DOHH2 (cell line): ENCODE data around the gene H6PD.

Source experiments
- H3F3A ChIP-seq: fragments of 200-600 bp; sonication (generic), shearing (Covaris generic); 2 replicates; pipeline ENCODE4 v1.6.0; 2016; ENCODE audit warnings: antibody characterized with exemption, mild to moderate bottlenecking; ENCODE audit not compliant: control insufficient read depth, insufficient read depth
- H3K27ac ChIP-seq: fragments of 200-600 bp; sonication (generic); 2 replicates; pipeline ENCODE4 v1.5.1; 2014; ENCODE audit warnings: low read depth, mild to moderate bottlenecking, low read length, moderate library complexity
- H3K27me3 ChIP-seq: fragments of 200-600 bp; sonication (generic); 2 replicates; pipeline ENCODE4 v1.6.1; 2014; ENCODE audit warnings: mild to moderate bottlenecking, low read length, mixed read lengths; ENCODE audit not compliant: control insufficient read depth
- H3K36me3 ChIP-seq: fragments of 200-600 bp; sonication (generic); 2 replicates; pipeline ENCODE4 v1.6.1; 2014; ENCODE audit warnings: mild to moderate bottlenecking, low read length, moderate library complexity, mixed read lengths; ENCODE audit not compliant: control insufficient read depth
- H3K4me1 ChIP-seq: fragments of 200-600 bp; sonication (generic); 2 replicates; pipeline ENCODE4 v1.6.1; 2014; ENCODE audit warnings: mild to moderate bottlenecking, low read length, mixed read lengths; ENCODE audit not compliant: control insufficient read depth
- H3K4me2 ChIP-seq: fragments of 200-600 bp; sonication (generic); 2 replicates; pipeline ENCODE4 v1.6.0; 2014; ENCODE audit warnings: mild to moderate bottlenecking, low read length, moderate library complexity
- H3K4me3 ChIP-seq: fragments of 200-600 bp; sonication (generic); 2 replicates; pipeline ENCODE4 v1.5.1; 2014; ENCODE audit warnings: mild to moderate bottlenecking, low read length, mixed read lengths
- H3K79me2 ChIP-seq: fragments of 200-600 bp; sonication (generic); 2 replicates; pipeline ENCODE4 v1.6.1; 2014; ENCODE audit warnings: mild to moderate bottlenecking, low read length, mixed read lengths; ENCODE audit not compliant: control insufficient read depth
- H3K9me2 ChIP-seq: fragments of 200-600 bp; sonication (generic); replicated peaks from 2 replicates; pipeline ENCODE4 v1.6.1; 2014; ENCODE audit warnings: mild to moderate bottlenecking, low read length, mixed read lengths; ENCODE audit not compliant: control insufficient read depth
- H3K9me3 ChIP-seq: fragments of 200-600 bp; sonication (generic); 2 replicates; pipeline ENCODE4 v1.6.1; 2014; ENCODE audit warnings: antibody characterized with exemption, low read length, mixed read lengths; ENCODE audit not compliant: control insufficient read depth, insufficient read depth
- H4K20me1 ChIP-seq: fragments of 200-600 bp; sonication (generic); 2 replicates; pipeline ENCODE4 v1.6.0; 2014; ENCODE audit warnings: low read depth, mild to moderate bottlenecking, antibody characterized with exemption, low read length, moderate library complexity; ENCODE audit not compliant: control insufficient read depth, insufficient read depth
- EZH2phosphoT487 ChIP-seq: fragments of 200-600 bp; sonication (generic); IDR thresholded peaks from 2 replicates; pipeline ENCODE4 v1.6.1; 2017; ENCODE audit warnings: borderline replicate concordance, mild to moderate bottlenecking, antibody characterized with exemption, low read length, moderate library complexity, mixed read lengths
- TF ChIP-seq, protein P1 (sequence below): fragments of 200-600 bp; sonication (generic); IDR thresholded peaks from one replicate; pipeline ENCODE4 v1.5.1; 2014; ENCODE audit warnings: antibody characterized with exemption, mild to moderate bottlenecking, low read depth, low read length; ENCODE audit not compliant: poor library complexity, severe bottlenecking

The H6PD gene

DNA sequence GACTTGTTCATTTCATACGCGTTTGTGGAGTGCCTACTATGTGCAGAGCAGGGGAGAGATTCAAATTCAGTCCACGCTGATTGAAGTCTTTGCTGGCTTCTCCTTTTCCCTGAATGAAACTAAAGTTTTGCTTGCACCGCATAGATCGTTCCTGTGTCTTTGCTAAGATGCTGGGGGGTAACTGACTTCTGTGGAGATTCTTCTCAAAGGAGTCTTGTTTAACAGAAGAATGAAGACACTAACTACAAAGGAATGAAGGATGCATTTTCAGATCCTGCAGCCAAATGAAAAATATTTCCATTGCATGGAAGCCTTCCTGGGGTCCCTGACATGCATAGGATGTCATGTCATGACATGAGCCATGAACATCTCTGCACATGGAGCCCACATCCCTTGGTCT lies 26.9 kb upstream of the H6PD start:
- Histone ChIP-seq H3F3A (no peaks in the 10 kb centered on the region), H3K79me2 (no peaks in the 10 kb centered on the region), H3K9me2 (no peaks in the 10 kb centered on the region), H3K27me3 (peaks cover 36% of the 10 kb centered on the region), H3K9me3 (no peaks in the 10 kb centered on the region), H4K20me1 (no peaks in the 10 kb centered on the region), H3K4me1 (no peaks in the 10 kb centered on the region), H3K4me2 (no peak overlapping the region), H3K36me3 (no peaks in the 10 kb centered on the region), H3K4me3 (no peak overlapping the region), H3K27ac (no peak overlapping the region)
- TF ChIP-seq, protein P1, sequence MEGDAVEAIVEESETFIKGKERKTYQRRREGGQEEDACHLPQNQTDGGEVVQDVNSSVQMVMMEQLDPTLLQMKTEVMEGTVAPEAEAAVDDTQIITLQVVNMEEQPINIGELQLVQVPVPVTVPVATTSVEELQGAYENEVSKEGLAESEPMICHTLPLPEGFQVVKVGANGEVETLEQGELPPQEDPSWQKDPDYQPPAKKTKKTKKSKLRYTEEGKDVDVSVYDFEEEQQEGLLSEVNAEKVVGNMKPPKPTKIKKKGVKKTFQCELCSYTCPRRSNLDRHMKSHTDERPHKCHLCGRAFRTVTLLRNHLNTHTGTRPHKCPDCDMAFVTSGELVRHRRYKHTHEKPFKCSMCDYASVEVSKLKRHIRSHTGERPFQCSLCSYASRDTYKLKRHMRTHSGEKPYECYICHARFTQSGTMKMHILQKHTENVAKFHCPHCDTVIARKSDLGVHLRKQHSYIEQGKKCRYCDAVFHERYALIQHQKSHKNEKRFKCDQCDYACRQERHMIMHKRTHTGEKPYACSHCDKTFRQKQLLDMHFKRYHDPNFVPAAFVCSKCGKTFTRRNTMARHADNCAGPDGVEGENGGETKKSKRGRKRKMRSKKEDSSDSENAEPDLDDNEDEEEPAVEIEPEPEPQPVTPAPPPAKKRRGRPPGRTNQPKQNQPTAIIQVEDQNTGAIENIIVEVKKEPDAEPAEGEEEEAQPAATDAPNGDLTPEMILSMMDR, result no peak

DNA sequence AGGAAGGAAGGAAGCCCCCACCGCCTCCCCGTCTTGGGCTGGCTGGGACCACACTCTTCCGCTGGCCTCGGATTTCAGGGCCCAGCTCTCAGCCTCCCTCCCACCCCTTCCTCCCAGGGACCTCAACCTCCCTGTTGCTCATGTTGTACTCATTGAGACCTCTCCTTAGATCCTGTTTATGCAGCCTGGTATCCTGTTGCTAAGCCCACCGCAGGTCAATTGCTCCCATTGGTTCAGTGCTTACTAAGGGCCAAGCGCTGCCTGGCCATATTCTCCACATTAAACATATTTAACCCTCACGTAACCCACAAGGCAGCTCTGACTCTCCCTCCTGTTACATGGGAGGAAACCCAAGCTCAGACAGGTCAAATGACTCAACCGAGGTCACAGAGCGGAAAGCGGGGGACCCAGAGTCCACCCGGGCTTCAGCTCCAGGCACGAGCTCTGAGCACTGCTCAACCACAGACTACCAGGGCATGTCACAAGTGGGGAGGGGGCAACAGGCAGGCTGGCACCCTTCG lies 23.2 kb upstream of the H6PD start:
- H3K4me2 ChIP-seq, result no peak overlapping the region
- H3K4me1 ChIP-seq, result no peaks in the 10 kb centered on the region
- no peak for TF ChIP-seq EZH2phosphoT487
- TF ChIP-seq, protein P1, result no peak
- no peaks in the 10 kb centered on the region for H3F3A ChIP-seq
- H3K4me3 ChIP-seq, result no peak overlapping the region
- H3K9me2 ChIP-seq, result no peaks in the 10 kb centered on the region
- H3K27ac ChIP-seq, result no peak overlapping the region
- no peaks in the 10 kb centered on the region for H4K20me1 ChIP-seq
- peaks cover 11% of the 10 kb centered on the region for H3K27me3 ChIP-seq
- H3K79me2 ChIP-seq, result no peaks in the 10 kb centered on the region
- H3K9me3 ChIP-seq, result no peaks in the 10 kb centered on the region
- H3K36me3 ChIP-seq, result no peaks in the 10 kb centered on the region

DNA sequence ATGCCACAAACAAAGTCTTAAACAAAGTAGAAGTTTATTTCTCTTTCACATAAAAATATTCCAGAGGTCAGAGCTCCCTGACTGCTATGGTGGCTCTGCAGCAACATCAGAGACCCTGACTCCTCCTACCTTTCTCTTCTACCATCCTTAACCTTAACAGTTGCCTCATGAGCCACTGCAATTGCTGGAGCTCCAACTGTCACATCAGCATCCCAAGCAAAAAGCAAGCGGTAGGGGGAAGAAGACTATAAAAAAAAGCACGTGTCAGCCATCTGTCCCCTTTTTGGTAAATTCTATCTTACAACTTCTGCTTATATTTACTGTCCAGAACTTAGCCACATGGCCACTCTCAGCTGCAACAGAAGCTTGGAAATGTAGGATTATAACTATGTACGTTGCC lies 21.8 kb upstream of the H6PD start:
- H3K79me2 ChIP-seq, result no peaks in the 10 kb centered on the region
- H3K4me3 ChIP-seq, result no peak overlapping the region
- no peaks in the 10 kb centered on the region for H3K4me1 ChIP-seq
- H3K4me2 ChIP-seq, result no peak overlapping the region
- TF ChIP-seq, protein P1, result no peak
- no peak for TF ChIP-seq EZH2phosphoT487
- H4K20me1 ChIP-seq, result no peaks in the 10 kb centered on the region
- no peaks in the 10 kb centered on the region for H3K36me3 ChIP-seq
- H3K27me3 ChIP-seq, result peaks cover 1% of the 10 kb centered on the region; the same call in 1 of the 2 replicates
- no peaks in the 10 kb centered on the region for H3K9me3 ChIP-seq
- H3F3A ChIP-seq, result no peaks in the 10 kb centered on the region
- no peaks in the 10 kb centered on the region for H3K9me2 ChIP-seq
- no peak overlapping the region for H3K27ac ChIP-seq
